Right lobe of liver (tissue), 6 donors: ENCODE data around the gene STC2. TPM values are rescaled to one million over a fixed set of nuclear protein-coding genes. Genes with fewer than 3 reads are reported as not detected.

Experiments
- ATAC-seq, 4 donors: fragments of 200-7000 bp; cut with Tn5 transposase; one replicate each; pipeline ENCODE4 v1.9.1; 2020; ENCODE audit warnings: mild to moderate bottlenecking in 4 of 4, moderate library complexity in 4 of 4
- DNase-seq, 3 donors: peaks; one replicate each; pipeline ENCODE4 v3.0.0-alpha.2; 2020
- H3K27ac ChIP-seq, 3 donors: fragments of 200-600 bp; one replicate each; pipeline ENCODE4 v1.8.0; 2022
- H3K27me3 ChIP-seq, 2 donors: fragments of 200-600 bp; one replicate each; pipeline ENCODE4 v1.8.0; 2022
- H3K36me3 ChIP-seq, 4 donors: fragments of 200-600 bp; sonication (generic) in 1 of 4; one replicate each; pipeline versions ENCODE4 v1.5.1 to v1.8.0; 2017 to 2022; ENCODE audit warnings: control low read depth in 1 of 4
- H3K4me1 ChIP-seq, 4 donors: fragments of 200-600 bp; sonication (generic) in 1 of 4; one replicate each; pipeline versions ENCODE4 v1.5.1 to v1.8.0; 2017 to 2022; ENCODE audit warnings: control low read depth in 1 of 4
- H3K4me3 ChIP-seq, 3 donors: fragments of 200-600 bp; one replicate each; pipeline ENCODE4 v1.8.0; 2022
- H3K9me3 ChIP-seq, 4 donors: fragments of 200-600 bp; sonication (generic) in 1 of 4; one replicate each; pipeline versions ENCODE4 v1.5.1 to v1.8.0; 2017 to 2022; ENCODE audit warnings: control low read depth in 1 of 4
- CTCF ChIP-seq, 4 donors: fragments of 200-600 bp in 3 of 4; fragments of 450-650 bp in 1 of 4; IDR thresholded peaks; one replicate each; pipeline versions ENCODE4 v1.5.1 to v1.8.0; 2016 to 2022; ENCODE audit warnings: antibody characterized with exemption in 4 of 4, mild to moderate bottlenecking in 2 of 4
- POLR2A ChIP-seq: fragments of 450-650 bp; IDR thresholded peaks from one replicate; pipeline ENCODE4 v1.6.1; 2017; ENCODE audit warnings: antibody characterized with exemption, mild to moderate bottlenecking
- whole genome bisulfite sequencing: methylation state at CpG from one replicate; pipeline ENCODE4 v1.1.6; 2018; ENCODE audit warnings: low coverage, low lambda C conversion rate; ENCODE audit not compliant: insufficient coverage; ENCODE audit errors: missing lambda C conversion rate; 5-methylcytosine and 5-hydroxymethylcytosine counted together
- intact Hi-C, 2 donors: fragments of 100-400 bp; cut with DNase I; formaldehyde crosslinking; loops; one replicate each; pipeline versions ENCODE4 v1.11.2 to v1.14.1; 2022
- total RNA-seq, 6 experiments: library from RNA; depleted of rRNA in 2 of 6; stranded (reverse); fragments of >200 nt in 2 of 6; fragmentation: NEBNext Ultra II Directional in 3 of 6; extraction: Animal tissue kit (Norgen Biotek cat#: 25700) in 3 of 6; gene quantifications; one replicate each; pipeline versions ENCODE4 v1.1.0 to v1.2.4, GENCODE V29; 2016 to 2023
- donor health status: DM: no; HTN: yes; CAD: no.
- donor health status: DM: no; HTN: no; CAD: no.
- donor health status: DM: no; HTN: no; CAD: no.
- donor health status: DM: no; HTN: yes; CAD: no.
- donor health status: DM: no; HTN: yes; CAD: no.

The STC2 gene
- total RNA-seq, 6 experiments from 2014 or later = 0.20 to 18.8 (median 3.4) TPM; not detected in 2

- H3K36me3 ChIP-seq = no peaks in the 10 kb centered on the region
Observed at GRCh38 chr5:173311818-173312585, 16.2 kb downstream of the STC2 start.

GRCh38 chr5:173310861-173311785 lies 17.1 kb downstream of the STC2 start:
- 61% methylated on average over 10 of the region's 15 CpGs for WGBS
- DNase-seq (peak in 1 of 3 donors; percentile 42), ATAC-seq (no peak)
- Histone ChIP-seq H3K36me3 (no peaks in the 10 kb centered on the region), H3K27ac (no peak overlapping the region), H3K4me1 (no peaks in the 10 kb centered on the region), H3K27me3 (no peaks in the 10 kb centered on the region), H3K4me3 (no peak overlapping the region), H3K9me3 (no peaks in the 10 kb centered on the region)
- intact Hi-C loops = no loop called here
- no peak for TF ChIP-seq CTCF (IDR thresholded peaks at IDR 0.05)
- no peak for TF ChIP-seq POLR2A

More at GRCh38 chr5:173311818-173312585, 16.2 kb downstream of the STC2 start:
- intact Hi-C loops = no loop called here
- TF ChIP-seq POLR2A (no peak), CTCF (IDR thresholded peaks at IDR 0.05) (no peak)
- whole genome bisulfite sequencing = 48% methylated on average over 3 of the region's 9 CpGs
- no peaks in the 10 kb centered on the region for H3K4me1 ChIP-seq
- H3K9me3 ChIP-seq = no peaks in the 10 kb centered on the region
- H3K27ac ChIP-seq = no peak overlapping the region
- DNase-seq (no peak), ATAC-seq (no peak)
- no peaks in the 10 kb centered on the region for H3K27me3 ChIP-seq
- no peak overlapping the region for H3K4me3 ChIP-seq

GRCh38 chr5:173310218-173310769 lies 17.9 kb downstream of the STC2 start:
- H3K27ac ChIP-seq = no peak overlapping the region
- H3K27me3 ChIP-seq = no peaks in the 10 kb centered on the region
- no peaks in the 10 kb centered on the region for H3K4me1 ChIP-seq
- no peak overlapping the region for H3K4me3 ChIP-seq
- no peaks in the 10 kb centered on the region for H3K36me3 ChIP-seq
- intact Hi-C loops = no loop called here
- TF ChIP-seq POLR2A = no peak
- no peak for TF ChIP-seq CTCF (IDR thresholded peaks at IDR 0.05)
- WGBS = 59% methylated on average over 7 of the region's 8 CpGs
- no peaks in the 10 kb centered on the region for H3K9me3 ChIP-seq
- DNase-seq = peak in 1 of 3 donors; percentile 32
- no peak for ATAC-seq

GRCh38 chr5:173309731-173310130 lies 18.5 kb downstream of the STC2 start:
- no peak overlapping the region for H3K4me3 ChIP-seq
- intact Hi-C loops = no loop called here
- DNase-seq = peak in 1 of 3 donors; percentile 22
- H3K27ac ChIP-seq = no peak overlapping the region
- no peaks in the 10 kb centered on the region for H3K27me3 ChIP-seq
- WGBS = 40% methylated on average over 1 of the region's 4 CpGs
- H3K4me1 ChIP-seq = no peaks in the 10 kb centered on the region
- H3K9me3 ChIP-seq = no peaks in the 10 kb centered on the region
- TF ChIP-seq CTCF (IDR thresholded peaks at IDR 0.05) (no peak), POLR2A (no peak)
- H3K36me3 ChIP-seq = no peaks in the 10 kb centered on the region
- ATAC-seq = no peak
